Loucy (cell line): Measurements from ENCODE around the gene MC1R.

Experiments used
- H2AFZ ChIP-seq: fragments of 200-600 bp; sonication (generic); 2 replicates; pipeline ENCODE4 v1.6.0; 2016; ENCODE audit warnings: antibody characterized with exemption, mild to moderate bottlenecking, low read length, moderate library complexity
- H3F3A ChIP-seq: fragments of 200-600 bp; 2 replicates; pipeline ENCODE4 v1.6.0; 2016; ENCODE audit warnings: antibody characterized with exemption, low read depth, mild to moderate bottlenecking
- H3K27me3 ChIP-seq: fragments of 200-600 bp; sonication (generic); 2 replicates; pipeline ENCODE4 v1.6.1; 2014; ENCODE audit warnings: low read length, mild to moderate bottlenecking; ENCODE audit not compliant: insufficient read depth, poor library complexity, severe bottlenecking
- H3K36me3 ChIP-seq: fragments of 200-600 bp; sonication (generic); 2 replicates; pipeline ENCODE4 v1.6.1; 2016; ENCODE audit warnings: low read length; ENCODE audit not compliant: insufficient read depth
- H3K4me1 ChIP-seq: fragments of 200-600 bp; sonication (generic); 2 replicates; pipeline ENCODE4 v1.5.1; 2014; ENCODE audit warnings: low read length, mild to moderate bottlenecking; ENCODE audit not compliant: insufficient read depth, poor library complexity, severe bottlenecking
- H3K4me2 ChIP-seq: fragments of 200-600 bp; sonication (generic); 2 replicates; pipeline ENCODE4 v1.6.0; 2014; ENCODE audit warnings: antibody characterized with exemption, low read length, low read depth, mild to moderate bottlenecking; ENCODE audit not compliant: poor library complexity, severe bottlenecking
- H3K4me3 ChIP-seq: fragments of 200-600 bp; sonication (generic); 2 replicates; pipeline ENCODE4 v1.5.1; 2014; ENCODE audit warnings: low read length, mild to moderate bottlenecking, mixed read lengths; ENCODE audit not compliant: poor library complexity, severe bottlenecking
- H3K79me2 ChIP-seq: fragments of 200-600 bp; sonication (generic); 2 replicates; pipeline ENCODE4 v1.6.1; 2014; ENCODE audit warnings: low read length; ENCODE audit not compliant: insufficient read depth
- H3K9ac ChIP-seq: fragments of 200-600 bp; sonication (generic); 2 replicates; pipeline ENCODE4 v1.6.0; 2014; ENCODE audit warnings: mild to moderate bottlenecking, low read depth, low read length, moderate library complexity; ENCODE audit not compliant: poor library complexity, severe bottlenecking
- H3K9me2 ChIP-seq: fragments of 200-600 bp; sonication (generic); replicated peaks from 2 replicates; pipeline ENCODE4 v1.6.1; 2016; ENCODE audit warnings: low read depth, low read length, mixed read lengths
- H3K9me3 ChIP-seq: fragments of 200-600 bp; sonication (generic); 2 replicates; pipeline ENCODE4 v1.6.1; 2014; ENCODE audit warnings: mild to moderate bottlenecking, antibody characterized with exemption, low read length, low read depth; ENCODE audit not compliant: insufficient read depth
- H4K20me1 ChIP-seq: fragments of 200-600 bp; sonication (generic); 2 replicates; pipeline ENCODE4 v1.6.0; 2014; ENCODE audit warnings: antibody characterized with exemption, low read length, mild to moderate bottlenecking; ENCODE audit not compliant: insufficient read depth, poor library complexity, severe bottlenecking
- EZH2phosphoT487 ChIP-seq: fragments of 200-600 bp; IDR thresholded peaks from 2 replicates; pipeline ENCODE4 v1.6.1; 2018; ENCODE audit warnings: antibody characterized with exemption, mild to moderate bottlenecking, moderate library complexity, borderline replicate concordance
- TF ChIP-seq, protein P1 (sequence below): fragments of 200-600 bp; sonication (generic); conservative IDR thresholded peaks from 2 replicates; pipeline ENCODE4 v1.5.1; 2014; ENCODE audit warnings: mild to moderate bottlenecking, antibody characterized with exemption, low read length

The MC1R gene

GRCh38 chr16:89962754-89963498 is 44.3 kb downstream of the MC1R start:
- Histone ChIP-seq H3K36me3 (no peaks in the 10 kb centered on the region), H3K9ac (no peak overlapping the region)
- no peak for TF ChIP-seq EZH2phosphoT487
- TF ChIP-seq, protein P1, sequence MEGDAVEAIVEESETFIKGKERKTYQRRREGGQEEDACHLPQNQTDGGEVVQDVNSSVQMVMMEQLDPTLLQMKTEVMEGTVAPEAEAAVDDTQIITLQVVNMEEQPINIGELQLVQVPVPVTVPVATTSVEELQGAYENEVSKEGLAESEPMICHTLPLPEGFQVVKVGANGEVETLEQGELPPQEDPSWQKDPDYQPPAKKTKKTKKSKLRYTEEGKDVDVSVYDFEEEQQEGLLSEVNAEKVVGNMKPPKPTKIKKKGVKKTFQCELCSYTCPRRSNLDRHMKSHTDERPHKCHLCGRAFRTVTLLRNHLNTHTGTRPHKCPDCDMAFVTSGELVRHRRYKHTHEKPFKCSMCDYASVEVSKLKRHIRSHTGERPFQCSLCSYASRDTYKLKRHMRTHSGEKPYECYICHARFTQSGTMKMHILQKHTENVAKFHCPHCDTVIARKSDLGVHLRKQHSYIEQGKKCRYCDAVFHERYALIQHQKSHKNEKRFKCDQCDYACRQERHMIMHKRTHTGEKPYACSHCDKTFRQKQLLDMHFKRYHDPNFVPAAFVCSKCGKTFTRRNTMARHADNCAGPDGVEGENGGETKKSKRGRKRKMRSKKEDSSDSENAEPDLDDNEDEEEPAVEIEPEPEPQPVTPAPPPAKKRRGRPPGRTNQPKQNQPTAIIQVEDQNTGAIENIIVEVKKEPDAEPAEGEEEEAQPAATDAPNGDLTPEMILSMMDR = no peak

DNA sequence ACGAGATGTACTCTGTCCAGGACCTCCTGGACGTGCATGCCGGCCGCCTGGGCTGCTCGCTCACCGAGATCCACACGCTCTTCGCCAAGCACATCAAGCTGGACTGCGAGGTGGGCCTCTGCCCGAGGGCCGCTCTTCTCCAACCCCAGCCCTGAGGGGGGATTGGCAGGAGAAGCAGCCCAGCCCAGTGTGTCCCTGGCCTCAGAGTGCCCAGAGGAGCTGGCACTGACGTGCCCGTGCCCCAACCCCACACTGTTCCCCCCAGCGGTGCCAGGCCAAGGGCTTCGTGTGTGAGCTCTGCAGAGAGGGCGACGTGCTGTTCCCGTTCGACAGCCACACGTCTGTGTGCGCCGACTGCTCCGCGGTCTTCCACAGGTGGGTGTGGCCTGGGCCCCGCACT is 45.5 kb downstream of the MC1R start:
- Histone ChIP-seq H2AFZ (no peak overlapping the region), H3K4me2 (no peak overlapping the region), H3F3A (no peaks in the 10 kb centered on the region), H3K27me3 (no peaks in the 10 kb centered on the region), H3K9me3 (no peaks in the 10 kb centered on the region), H3K9ac (no peak overlapping the region), H4K20me1 (no peaks in the 10 kb centered on the region), H3K4me3 (no peak overlapping the region), H3K36me3 (no peaks in the 10 kb centered on the region), H3K79me2 (no peaks in the 10 kb centered on the region), H3K9me2 (no peaks in the 10 kb centered on the region), H3K4me1 (no peaks in the 10 kb centered on the region)
- TF ChIP-seq EZH2phosphoT487 = no peak
- TF ChIP-seq, protein P1 = no peak

More at GRCh38 chr16:89962754-89963498, 44.3 kb downstream of the MC1R start:
- no peak overlapping the region for H3K4me2 ChIP-seq
- H3K79me2 ChIP-seq = no peaks in the 10 kb centered on the region
- no peaks in the 10 kb centered on the region for H3K9me3 ChIP-seq
- no peak overlapping the region for H3K4me3 ChIP-seq
- H3K4me1 ChIP-seq = no peaks in the 10 kb centered on the region
- H3K9me2 ChIP-seq = no peaks in the 10 kb centered on the region
- H4K20me1 ChIP-seq = no peaks in the 10 kb centered on the region
- no peaks in the 10 kb centered on the region for H3F3A ChIP-seq
- H3K27me3 ChIP-seq = no peaks in the 10 kb centered on the region
- H2AFZ ChIP-seq = no peak overlapping the region

GRCh38 chr16:89965447-89966225 is 47.0 kb downstream of the MC1R start:
- no peak overlapping the region for H3K4me3 ChIP-seq
- H3K36me3 ChIP-seq = no peaks in the 10 kb centered on the region
- no peak overlapping the region for H3K4me2 ChIP-seq
- no peaks in the 10 kb centered on the region for H3F3A ChIP-seq
- H4K20me1 ChIP-seq = no peaks in the 10 kb centered on the region
- no peaks in the 10 kb centered on the region for H3K27me3 ChIP-seq
- no peak overlapping the region for H2AFZ ChIP-seq
- H3K9ac ChIP-seq = no peak overlapping the region
- no peaks in the 10 kb centered on the region for H3K4me1 ChIP-seq
- no peaks in the 10 kb centered on the region for H3K9me3 ChIP-seq
- no peaks in the 10 kb centered on the region for H3K79me2 ChIP-seq
- no peak for TF ChIP-seq EZH2phosphoT487
- TF ChIP-seq, protein P1 = no peak
- H3K9me2 ChIP-seq = no peaks in the 10 kb centered on the region
